Activated T-cell treated with anti-CD3 and anti-CD28 coated beads, Interleukin-2, amount 50 U/mL, for 24 hours (primary cell): Measurements from ENCODE around the gene CDC42BPA.

Source experiments
- DNase-seq: peaks from one replicate; pipeline ENCODE4 v3.0.0-alpha.2; 2020
- H3K27ac Mint-ChIP-seq: 2 replicates; pipeline ENCODE4 v1.8.0; 2020; ENCODE audit warnings: mild to moderate bottlenecking, mixed read lengths
- H3K27me3 Mint-ChIP-seq: 2 replicates; pipeline ENCODE4 v1.8.0; 2020; ENCODE audit warnings: mixed read lengths
- H3K36me3 Mint-ChIP-seq: 2 replicates; pipeline ENCODE4 v1.8.0; 2020; ENCODE audit warnings: low read depth, mixed read lengths
- H3K4me1 Mint-ChIP-seq: 2 replicates; pipeline ENCODE4 v1.8.0; 2020; ENCODE audit warnings: low read depth, mixed read lengths
- H3K4me3 Mint-ChIP-seq: 2 replicates; pipeline ENCODE4 v1.8.0; 2020; ENCODE audit warnings: mild to moderate bottlenecking, moderate library complexity, mixed read lengths
- H3K9me3 Mint-ChIP-seq: 2 replicates; pipeline ENCODE4 v1.8.0; 2020; ENCODE audit warnings: mixed read lengths

CDC42BPA gene

DNA sequence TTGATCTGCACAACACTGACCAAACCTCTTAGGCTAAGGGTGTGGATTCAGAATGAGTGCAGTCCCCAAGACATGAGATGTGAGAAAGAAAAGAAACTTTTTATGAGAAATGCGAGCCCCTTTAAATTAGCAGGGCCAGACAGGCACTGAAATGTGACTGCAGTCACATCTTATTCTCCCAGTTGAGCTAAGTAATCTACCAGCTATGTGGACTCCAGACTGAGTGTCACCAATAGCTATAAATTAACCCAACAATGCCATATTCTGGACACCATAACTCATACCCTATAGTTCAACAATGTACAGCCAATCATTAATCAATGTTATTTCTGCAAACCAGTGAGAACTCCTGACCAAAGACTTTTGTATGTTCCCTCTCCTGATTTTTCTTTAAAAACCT, 225.0 kb downstream of the CDC42BPA start:
- DNase-seq: no peak
- H3K27me3 Mint-ChIP-seq: no peaks in the 10 kb centered on the region
- no peak overlapping the region for H3K4me3 Mint-ChIP-seq
- H3K4me1 Mint-ChIP-seq: no peaks in the 10 kb centered on the region
- H3K36me3 Mint-ChIP-seq: no peaks in the 10 kb centered on the region
- H3K9me3 Mint-ChIP-seq: no peaks in the 10 kb centered on the region
- no peak overlapping the region for H3K27ac Mint-ChIP-seq

DNA sequence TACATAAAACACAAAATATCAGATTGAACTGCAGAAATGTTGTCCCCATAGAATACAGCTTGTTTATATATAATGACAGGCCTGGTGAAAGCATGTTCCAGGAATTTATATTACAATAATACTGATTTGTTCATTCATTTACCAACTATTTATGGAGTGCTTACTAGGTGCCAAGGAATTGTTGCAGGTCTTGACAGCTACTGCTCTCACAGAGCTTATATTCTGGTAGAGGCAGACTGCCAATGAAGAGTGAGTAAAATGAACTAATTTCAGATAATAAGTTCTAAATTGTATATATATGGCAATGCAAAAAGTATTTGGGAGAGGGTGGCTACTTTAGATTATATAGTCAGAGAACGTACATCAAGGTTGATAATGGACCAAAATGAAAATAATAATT, 226.2 kb downstream of the CDC42BPA start:
- Mint-ChIP-seq H3K4me1 (no peaks in the 10 kb centered on the region), H3K36me3 (no peaks in the 10 kb centered on the region), H3K27ac (no peak overlapping the region), H3K4me3 (no peak overlapping the region), H3K27me3 (no peaks in the 10 kb centered on the region), H3K9me3 (no peaks in the 10 kb centered on the region)
- DNase-seq: no peak

DNA sequence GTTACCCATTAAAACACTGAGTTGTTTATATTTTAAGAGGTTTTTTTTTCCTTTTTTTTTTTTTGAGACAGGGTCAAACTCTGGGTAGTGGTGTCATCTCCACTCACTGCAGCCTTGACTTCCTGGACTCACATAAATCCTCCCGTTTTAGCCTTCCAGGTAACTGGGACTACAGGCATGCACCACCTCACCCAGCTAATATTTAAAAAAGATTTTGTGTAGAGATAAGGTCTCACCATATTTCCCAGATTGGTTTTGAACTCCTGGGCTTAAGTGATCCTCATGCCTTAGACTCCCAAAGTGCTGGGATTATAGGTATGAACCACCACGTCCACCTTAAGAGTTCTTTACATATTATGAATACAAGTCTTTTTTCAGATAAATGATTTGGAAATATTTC, 231.7 kb downstream of the CDC42BPA start:
- peaks cover 12% of the 10 kb centered on the region for H3K9me3 Mint-ChIP-seq
- peaks cover 4% of the 10 kb centered on the region for H3K36me3 Mint-ChIP-seq

DNA sequence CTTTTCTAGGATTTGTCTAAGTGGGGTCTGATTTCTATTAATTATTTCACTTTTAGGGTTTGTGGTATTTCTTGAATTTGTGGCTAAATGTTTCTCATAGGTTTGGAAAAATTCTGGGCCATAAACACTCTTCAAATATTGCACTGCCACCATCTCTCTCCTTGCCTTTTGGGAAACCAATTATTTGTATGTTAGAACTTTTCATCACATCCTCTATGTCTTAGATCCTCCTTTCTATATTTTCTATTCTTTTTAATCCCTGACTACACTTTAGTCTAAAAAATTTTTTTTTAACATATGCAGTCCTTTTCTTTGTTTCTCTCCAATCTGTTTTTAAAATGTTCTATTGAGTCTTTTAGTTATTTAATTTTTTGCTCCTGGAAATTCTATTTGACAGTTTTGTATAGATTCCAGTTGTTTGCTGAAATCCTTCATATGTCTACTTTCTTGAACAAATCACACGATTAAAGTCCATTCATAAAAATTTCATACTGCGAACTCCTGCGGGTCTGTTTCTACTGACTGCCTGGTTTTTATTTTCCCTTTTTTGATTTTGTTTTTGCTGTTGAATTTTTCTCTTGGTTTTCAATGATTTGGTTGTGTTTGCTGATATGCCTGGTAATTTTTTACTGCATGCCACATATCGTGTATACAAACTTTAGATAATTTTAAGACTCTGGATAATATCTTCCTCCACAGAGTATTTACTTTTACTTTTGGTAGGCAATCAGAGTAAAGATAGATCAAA, 235.1 kb downstream of the CDC42BPA start:
- Mint-ChIP-seq H3K9me3 (peaks cover 12% of the 10 kb centered on the region), H3K4me1 (no peaks in the 10 kb centered on the region), H3K27ac (no peak overlapping the region), H3K27me3 (peaks cover 11% of the 10 kb centered on the region), H3K4me3 (no peak overlapping the region), H3K36me3 (peaks cover 4% of the 10 kb centered on the region)
- DNase-seq: no peak

More for the DNA sequence above, 231.7 kb downstream of the CDC42BPA start:
- peaks cover 6% of the 10 kb centered on the region for H3K27me3 Mint-ChIP-seq
- DNase-seq: no peak
- H3K4me1 Mint-ChIP-seq: no peaks in the 10 kb centered on the region
- no peak overlapping the region for H3K27ac Mint-ChIP-seq
- H3K4me3 Mint-ChIP-seq: no peak overlapping the region

DNA sequence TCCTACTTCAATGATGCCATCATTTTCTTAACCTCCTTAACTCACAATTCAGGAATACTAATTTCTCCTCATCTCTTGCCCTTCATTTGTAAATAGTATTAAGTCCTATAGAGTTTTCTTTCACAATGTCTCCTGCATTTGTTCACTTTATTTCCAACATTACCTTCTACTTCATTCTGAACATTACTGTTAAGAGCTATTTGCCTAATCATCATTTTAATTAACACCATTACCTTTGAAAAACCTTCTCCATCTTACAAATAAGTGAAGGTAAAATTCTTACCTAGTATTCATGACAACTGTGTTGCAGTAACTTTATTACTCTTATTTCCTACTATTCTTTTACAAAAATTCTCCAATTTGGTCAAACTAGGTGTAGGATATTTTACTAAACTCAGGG, 240.5 kb downstream of the CDC42BPA start:
- DNase-seq: no peak
- Mint-ChIP-seq H3K4me1 (peaks cover 4% of the 10 kb centered on the region), H3K4me3 (no peak overlapping the region), H3K36me3 (peaks cover 1% of the 10 kb centered on the region), H3K27ac (no peak overlapping the region), H3K27me3 (peaks cover 10% of the 10 kb centered on the region), H3K9me3 (peaks cover 2% of the 10 kb centered on the region)

DNA sequence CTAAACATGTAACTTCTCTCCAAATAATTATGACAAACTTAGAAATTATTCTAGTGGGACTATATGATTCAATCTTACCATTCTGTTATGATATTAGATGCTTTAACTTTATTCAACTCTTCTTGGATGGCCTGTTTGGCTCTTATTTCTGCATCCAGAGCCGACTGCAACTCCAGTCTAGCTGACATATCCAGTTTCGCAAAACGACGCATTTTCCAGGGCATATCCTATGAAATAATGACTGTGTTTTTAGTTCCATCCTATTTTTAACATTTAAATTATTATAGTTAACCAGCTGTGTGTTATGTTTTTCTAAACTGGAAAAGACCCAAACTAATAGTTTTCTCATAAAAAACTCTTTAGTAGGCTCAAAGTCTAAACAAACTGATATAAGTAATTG, 244.5 kb downstream of the CDC42BPA start:
- H3K27me3 Mint-ChIP-seq: peaks cover 9% of the 10 kb centered on the region

DNA sequence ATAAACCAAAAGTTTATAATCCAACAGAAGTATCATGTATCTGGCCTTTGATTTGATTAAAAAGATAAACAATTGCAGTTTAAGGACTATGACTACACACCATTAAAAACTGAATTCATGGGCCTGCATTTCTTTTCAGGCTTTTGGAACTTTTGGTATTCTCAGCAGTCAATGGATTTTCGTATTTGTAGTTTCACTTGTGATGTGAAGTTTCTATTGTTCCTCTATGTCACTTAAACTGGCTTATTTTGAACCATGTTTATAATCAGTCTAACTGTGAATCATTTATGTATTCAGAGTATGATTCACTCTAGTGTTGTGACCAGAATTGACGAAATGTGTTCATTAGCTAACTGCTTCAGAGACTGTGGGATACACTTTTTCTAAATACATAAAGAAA, 245.3 kb downstream of the CDC42BPA start:
- Mint-ChIP-seq H3K27ac (no peak overlapping the region), H3K4me1 (peaks cover 6% of the 10 kb centered on the region), H3K27me3 (peaks cover 3% of the 10 kb centered on the region), H3K9me3 (no peaks in the 10 kb centered on the region), H3K36me3 (no peaks in the 10 kb centered on the region), H3K4me3 (no peak overlapping the region)
- no peak for DNase-seq

More for the DNA sequence above, 244.5 kb downstream of the CDC42BPA start:
- Mint-ChIP-seq H3K36me3 (no peaks in the 10 kb centered on the region), H3K4me1 (peaks cover 6% of the 10 kb centered on the region), H3K4me3 (no peak overlapping the region), H3K27ac (no peak overlapping the region), H3K9me3 (no peaks in the 10 kb centered on the region)
- DNase-seq: no peak

DNA sequence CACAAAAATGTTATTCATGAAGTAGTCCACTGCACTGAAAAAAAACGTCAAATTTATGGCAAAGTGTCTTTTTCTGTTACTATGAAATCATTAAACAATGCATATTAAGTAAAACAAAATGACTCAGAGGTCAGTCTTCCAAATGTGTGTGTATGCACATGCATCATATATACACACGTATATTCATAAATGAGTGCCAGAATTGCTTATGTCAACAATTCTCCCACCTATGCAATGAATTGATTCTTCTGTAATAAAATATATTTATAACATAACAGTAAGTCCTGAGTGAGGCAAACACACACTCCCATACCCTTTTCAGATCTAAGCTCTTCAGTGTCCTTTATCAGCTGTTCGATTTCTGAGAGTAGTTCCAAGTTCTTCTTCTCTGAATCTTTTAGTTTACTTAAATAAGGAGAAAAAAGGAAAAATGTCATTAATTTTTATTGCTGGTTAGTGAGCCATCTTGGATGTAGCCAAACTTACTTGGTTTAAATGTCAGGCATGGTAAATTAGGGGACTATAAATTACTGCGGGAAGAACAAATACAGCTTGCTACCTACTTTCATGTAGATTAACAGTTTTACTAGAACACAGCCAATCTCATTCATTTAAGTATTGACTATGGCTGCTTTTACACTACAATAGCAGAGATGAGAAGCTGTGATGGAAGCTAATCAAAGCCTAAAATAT, 246.3 kb downstream of the CDC42BPA start:
- no peaks in the 10 kb centered on the region for H3K9me3 Mint-ChIP-seq
- no peak overlapping the region for H3K27ac Mint-ChIP-seq
- no peak overlapping the region for H3K4me3 Mint-ChIP-seq
- H3K27me3 Mint-ChIP-seq: peaks cover 3% of the 10 kb centered on the region
- peaks cover 6% of the 10 kb centered on the region for H3K4me1 Mint-ChIP-seq
- no peak for DNase-seq
- H3K36me3 Mint-ChIP-seq: no peaks in the 10 kb centered on the region

DNA sequence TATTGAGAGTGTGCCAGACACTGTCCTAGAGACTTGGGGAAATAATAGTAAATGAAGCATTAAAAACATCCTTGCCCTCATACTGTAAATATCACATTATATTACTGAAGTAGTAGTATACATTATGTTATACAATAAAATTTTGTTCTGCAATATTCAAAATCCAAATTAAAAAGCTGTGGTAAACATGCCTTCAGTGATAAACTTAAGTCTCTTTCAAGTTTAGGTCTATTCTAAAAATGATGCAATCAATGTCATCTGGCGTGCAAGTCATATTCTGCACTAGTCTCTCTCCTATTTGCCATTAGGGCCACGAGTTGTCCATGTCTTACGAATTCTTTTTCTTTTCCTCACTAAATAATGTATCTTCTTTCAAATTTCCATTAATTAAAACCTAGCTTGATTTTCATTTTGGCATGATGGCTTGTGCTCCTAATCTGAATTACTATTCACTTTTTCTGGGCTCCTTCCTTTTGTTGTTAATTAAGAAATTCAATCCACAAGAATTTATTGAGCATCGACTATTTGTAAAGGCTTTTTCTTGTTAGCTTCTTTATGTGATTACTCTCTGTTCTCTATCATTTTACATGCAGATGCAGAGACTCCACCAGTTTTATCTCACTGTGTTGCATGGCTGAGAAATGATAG, 247.5 kb downstream of the CDC42BPA start:
- no peak for DNase-seq
- Mint-ChIP-seq H3K4me3 (no peak overlapping the region), H3K4me1 (peaks cover 6% of the 10 kb centered on the region), H3K9me3 (no peaks in the 10 kb centered on the region), H3K36me3 (no peaks in the 10 kb centered on the region), H3K27ac (no peak overlapping the region), H3K27me3 (peaks cover 2% of the 10 kb centered on the region)

DNA sequence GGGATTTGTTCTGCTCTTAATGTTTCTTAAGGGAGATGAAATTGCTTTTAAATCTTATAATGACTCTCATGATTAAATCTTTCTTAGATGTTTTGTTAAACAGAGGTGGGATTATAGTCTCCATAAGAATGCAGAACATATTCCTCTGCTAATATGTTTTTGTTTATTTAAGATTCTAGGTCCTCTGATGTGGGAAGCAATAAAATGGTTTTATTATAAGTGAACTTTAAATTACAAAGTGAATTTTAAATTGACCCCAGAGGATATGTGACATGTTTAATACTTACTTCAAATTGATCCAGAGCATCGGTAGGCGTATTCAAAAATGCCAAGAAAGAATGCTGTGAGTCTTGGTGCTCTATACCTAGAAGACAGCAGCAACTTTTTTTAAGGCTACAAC, 248.8 kb downstream of the CDC42BPA start:
- H3K27me3 Mint-ChIP-seq: peaks cover 12% of the 10 kb centered on the region
- DNase-seq: no peak
- no peaks in the 10 kb centered on the region for H3K36me3 Mint-ChIP-seq
- no peak overlapping the region for H3K27ac Mint-ChIP-seq
- no peak overlapping the region for H3K4me3 Mint-ChIP-seq
- H3K9me3 Mint-ChIP-seq: no peaks in the 10 kb centered on the region
- peaks cover 6% of the 10 kb centered on the region for H3K4me1 Mint-ChIP-seq

DNA sequence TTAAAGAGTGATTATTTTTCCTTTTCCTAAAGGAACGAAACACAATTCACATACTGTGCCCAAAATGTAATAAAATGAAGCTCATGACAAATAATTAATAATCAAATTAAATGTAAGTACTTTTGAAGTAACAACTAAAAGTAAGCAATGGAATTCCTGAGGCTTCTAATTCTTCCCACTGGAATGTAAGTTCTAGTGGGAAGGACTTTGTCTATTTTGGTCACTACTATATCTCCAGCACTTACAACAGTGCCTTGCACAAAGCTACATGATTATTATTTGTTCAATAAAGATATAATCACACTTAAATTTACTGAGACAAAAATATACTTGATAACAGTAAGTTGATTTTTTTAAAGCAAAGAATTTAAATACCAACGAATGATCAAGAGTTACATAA, 249.4 kb downstream of the CDC42BPA start:
- Mint-ChIP-seq H3K4me3 (no peak overlapping the region), H3K27me3 (peaks cover 15% of the 10 kb centered on the region), H3K4me1 (peaks cover 6% of the 10 kb centered on the region), H3K9me3 (no peaks in the 10 kb centered on the region), H3K36me3 (no peaks in the 10 kb centered on the region), H3K27ac (no peak overlapping the region)
- DNase-seq: no peak

DNA sequence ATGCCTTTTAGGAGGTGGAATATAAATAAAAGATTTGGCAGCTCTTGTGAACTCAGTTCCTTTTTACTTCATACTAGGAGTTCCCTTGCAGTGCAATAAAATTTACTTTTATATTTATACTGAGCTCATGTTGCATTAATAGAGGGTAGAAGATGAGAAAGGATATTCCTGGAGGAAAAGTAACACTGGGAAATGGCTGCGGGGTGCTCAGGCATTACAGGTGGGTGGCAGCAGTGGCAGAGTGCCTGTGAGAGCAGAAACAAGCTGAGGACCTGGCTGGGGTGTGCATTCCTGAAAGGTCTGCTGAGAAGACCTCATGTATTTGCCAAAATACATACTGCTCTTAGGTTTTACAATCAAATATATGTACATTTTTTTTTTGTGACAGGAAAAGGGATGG, 251.3 kb downstream of the CDC42BPA start:
- no peak overlapping the region for H3K27ac Mint-ChIP-seq
- DNase-seq: no peak
- peaks cover 4% of the 10 kb centered on the region for H3K4me1 Mint-ChIP-seq
- no peak overlapping the region for H3K4me3 Mint-ChIP-seq
- H3K27me3 Mint-ChIP-seq: peaks cover 15% of the 10 kb centered on the region
- H3K36me3 Mint-ChIP-seq: no peaks in the 10 kb centered on the region
- no peaks in the 10 kb centered on the region for H3K9me3 Mint-ChIP-seq

DNA sequence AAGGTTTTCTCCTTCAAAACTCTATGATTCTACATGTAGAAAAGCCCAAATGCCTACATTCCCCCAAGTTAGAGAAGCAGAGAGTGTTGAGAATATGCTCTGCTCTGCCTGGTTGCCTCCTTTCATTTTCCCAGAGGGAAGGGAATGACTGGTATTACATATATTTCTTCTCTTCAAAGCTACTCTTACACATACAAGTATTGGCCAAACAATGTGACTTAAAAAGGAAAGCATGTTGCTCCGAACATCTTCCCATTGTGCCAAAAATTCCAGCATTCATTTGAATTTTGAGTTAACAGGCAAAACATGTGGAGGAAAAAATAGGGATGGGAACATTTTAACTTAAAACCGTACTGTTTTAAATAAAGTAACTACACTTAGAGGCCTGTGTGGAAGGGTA, 253.0 kb downstream of the CDC42BPA start:
- Mint-ChIP-seq H3K36me3 (no peaks in the 10 kb centered on the region), H3K4me3 (no peak overlapping the region), H3K4me1 (peaks cover 4% of the 10 kb centered on the region), H3K27me3 (peaks cover 15% of the 10 kb centered on the region), H3K9me3 (peaks cover 2% of the 10 kb centered on the region), H3K27ac (no peak overlapping the region)
- DNase-seq: no peak

DNA sequence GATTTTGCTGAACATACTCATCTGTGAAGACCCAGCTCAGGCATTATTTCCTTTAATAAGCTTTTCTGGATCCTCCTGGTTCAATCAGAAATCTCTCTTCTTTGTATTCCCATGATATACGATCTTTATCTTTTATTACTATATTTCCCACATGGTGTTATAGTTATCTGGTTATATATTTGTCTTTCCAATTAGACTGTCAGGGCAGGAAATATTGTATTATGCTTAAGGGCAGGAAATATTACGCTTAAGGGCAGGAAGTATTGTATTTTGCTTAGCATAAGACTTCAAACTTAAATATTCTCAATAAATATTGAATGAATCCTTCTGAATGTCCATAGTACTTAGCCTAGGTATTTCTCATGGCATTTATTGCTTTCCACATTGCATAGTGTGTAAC, 256.0 kb downstream of the CDC42BPA start:
- Mint-ChIP-seq H3K9me3 (peaks cover 4% of the 10 kb centered on the region), H3K36me3 (no peaks in the 10 kb centered on the region), H3K4me3 (no peak overlapping the region), H3K27ac (no peak overlapping the region), H3K4me1 (peaks cover 4% of the 10 kb centered on the region), H3K27me3 (peaks cover 15% of the 10 kb centered on the region)
- no peak for DNase-seq

DNA sequence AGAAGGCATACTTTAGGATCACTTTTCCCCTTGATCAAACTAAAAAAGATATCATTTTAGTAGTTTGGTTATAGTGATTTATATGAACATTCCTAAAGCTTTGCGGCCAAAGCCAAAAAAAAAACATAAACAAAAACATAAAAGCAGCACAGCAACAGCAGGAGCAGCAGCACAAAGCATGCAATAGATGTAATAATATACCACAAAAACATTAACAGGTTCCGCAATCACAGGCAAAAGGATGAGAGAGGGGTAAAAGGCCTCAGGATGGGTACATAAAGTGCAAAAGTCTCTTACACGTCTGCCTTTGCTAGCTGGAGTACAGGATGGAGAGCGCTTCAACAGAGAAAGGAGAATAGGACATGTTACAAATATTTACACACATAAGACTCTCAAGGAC, 259.2 kb downstream of the CDC42BPA start:
- H3K27ac Mint-ChIP-seq: no peak overlapping the region
- no peak for DNase-seq
- no peaks in the 10 kb centered on the region for H3K36me3 Mint-ChIP-seq
- H3K4me1 Mint-ChIP-seq: peaks cover 4% of the 10 kb centered on the region
- peaks cover 4% of the 10 kb centered on the region for H3K9me3 Mint-ChIP-seq
- no peaks in the 10 kb centered on the region for H3K27me3 Mint-ChIP-seq
- no peak overlapping the region for H3K4me3 Mint-ChIP-seq
